ENCODE results near the gene DNAJC12.
"Not testable (repeated sequence)": the region's sequence is repeated elsewhere in the genome, so short reads cannot be mapped to it uniquely, and the experiment has no call there.

DNAJC12 gene

DNA sequence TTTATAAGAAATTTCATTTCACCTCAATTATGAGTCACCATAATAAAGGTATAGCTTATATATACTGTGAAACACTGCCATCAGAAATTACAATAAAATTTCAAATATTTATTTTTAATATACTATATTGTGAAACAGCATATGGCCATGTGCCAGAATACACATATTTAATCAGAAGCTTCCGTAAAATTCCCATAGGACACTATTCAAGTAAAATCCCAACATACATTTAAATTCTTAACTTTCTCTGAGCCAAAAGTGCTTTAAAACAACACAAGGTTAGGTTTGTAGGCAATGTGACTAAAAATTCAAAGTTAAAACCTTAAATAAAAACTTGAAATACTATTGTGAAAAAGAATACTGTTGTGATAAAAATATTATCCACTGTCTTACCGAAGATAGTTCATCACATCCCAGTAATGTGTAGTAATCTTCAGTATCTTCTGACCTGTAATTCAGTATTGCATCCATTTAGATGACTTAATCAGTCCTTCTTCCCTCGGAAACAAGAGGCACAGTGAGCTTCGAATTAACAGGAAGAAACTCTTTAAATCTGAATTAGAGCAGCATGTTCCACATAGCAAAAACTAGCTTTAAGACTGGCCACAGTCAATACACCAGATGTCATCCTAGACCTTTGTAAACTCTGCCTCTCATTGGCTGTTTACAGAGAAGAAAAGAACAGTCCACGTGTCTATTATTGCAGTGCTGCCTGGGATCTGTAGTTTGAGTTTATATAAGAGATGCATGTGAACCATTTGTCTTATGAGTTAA lies at the start of gene DNAJC12:
Gene DNAJC12 (minus strand): TSS at position 648 of the 774 bp plus-strand sequence. CDS start 177 bp downstream, at position 471.
- peak in 1 of 2 experiments; percentile 14 for DNase-seq

DNA sequence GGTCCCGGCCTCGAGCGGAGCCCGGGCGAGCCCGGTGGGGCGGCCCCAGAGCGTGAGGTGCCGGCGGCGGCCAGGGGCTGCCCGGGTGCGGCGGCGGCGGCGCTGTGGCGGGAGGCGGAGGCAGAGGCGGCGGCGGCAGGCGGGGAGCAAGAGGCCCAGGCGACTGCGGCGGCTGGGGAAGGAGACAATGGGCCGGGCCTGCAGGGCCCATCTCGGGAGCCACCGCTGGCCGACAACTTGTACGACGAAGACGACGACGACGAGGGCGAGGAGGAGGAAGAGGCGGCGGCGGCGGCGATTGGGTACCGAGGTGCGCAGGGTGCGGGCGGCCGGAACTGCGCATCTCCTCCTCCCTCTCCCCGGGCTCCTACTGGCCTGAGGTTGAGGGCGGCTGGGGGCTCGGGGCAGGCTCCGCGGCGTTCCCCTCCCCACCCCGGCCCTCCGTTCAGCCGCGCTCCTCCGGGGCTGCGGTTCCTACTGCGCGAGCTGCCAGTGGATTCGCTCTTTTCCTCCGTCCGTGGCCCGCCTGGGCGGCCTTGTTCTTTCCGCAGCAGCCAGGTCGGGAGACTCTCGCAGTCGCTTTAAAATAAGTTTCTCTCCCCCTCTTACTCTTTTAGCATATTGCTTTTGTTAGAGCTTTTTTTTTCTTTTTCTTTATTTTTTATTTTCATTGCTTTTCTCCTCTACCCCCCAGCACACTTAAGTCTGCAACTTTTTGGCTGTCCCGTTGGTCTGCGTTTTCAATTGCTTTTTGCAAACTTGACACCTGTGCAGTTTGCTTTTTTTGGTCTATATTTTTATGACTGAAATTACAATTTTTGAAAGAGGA lies 47.1 kb upstream of the DNAJC12 start:
- peak in 1 of 2 experiments; percentile 54 for DNase-seq

DNA sequence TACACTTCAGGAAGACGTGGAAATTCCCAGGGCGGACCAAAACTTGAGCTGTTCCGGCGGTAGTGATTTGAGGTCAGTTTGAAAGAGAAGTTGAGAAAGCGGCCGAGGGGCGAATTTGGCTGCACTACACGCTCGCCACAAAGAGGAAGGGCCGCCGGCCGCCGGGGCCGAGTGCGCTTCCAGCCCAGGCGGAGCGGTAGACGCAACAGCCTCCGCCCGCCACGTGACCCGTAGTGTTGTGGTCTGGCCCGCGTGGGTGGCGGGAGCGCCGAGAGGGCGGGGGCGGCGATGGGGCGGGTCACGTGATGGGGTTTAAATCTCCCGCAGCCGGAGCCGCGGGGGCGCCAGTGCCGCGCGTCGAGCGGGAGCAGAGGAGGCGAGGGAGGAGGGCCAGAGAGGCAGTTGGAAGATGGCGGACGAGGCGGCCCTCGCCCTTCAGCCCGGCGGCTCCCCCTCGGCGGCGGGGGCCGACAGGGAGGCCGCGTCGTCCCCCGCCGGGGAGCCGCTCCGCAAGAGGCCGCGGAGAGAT lies 46.4 kb upstream of the DNAJC12 start, which contains the start of gene SIRT1:
Gene SIRT1 (plus strand): TSS at position 344 of the 529 bp plus-strand sequence. CDS start 66 bp downstream, at position 410.
- peak; percentile 84 for DNase-seq

DNA sequence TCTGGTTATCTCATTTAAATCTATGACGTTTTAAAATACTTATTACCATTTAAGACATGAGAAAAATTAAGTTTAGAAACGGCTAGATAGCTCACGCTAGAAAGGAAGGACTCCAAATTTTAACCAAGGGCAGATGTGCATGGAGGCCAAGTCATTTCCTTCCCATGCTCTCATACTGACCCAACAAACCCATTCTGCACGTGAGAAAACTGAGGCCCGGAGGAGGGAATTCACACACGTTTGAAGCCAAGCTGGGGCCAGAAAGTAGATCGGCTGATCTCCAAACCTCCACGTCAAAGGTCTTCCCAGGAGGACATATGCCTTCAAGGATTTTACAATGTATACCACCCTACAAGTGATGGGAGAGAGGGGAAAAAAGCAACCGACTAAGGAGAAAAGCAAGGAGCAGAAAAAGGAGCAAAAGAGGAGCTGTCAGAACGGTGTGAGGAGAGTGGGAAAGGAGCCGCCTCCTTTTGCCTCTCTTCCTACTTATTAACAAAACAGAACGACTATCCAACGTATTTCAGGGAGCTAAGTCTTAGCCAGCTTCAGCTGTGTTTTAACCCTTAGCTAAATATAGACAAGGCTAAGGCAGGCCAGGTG lies 45.8 kb upstream of the DNAJC12 start:
- DNase-seq = no peak

DNA sequence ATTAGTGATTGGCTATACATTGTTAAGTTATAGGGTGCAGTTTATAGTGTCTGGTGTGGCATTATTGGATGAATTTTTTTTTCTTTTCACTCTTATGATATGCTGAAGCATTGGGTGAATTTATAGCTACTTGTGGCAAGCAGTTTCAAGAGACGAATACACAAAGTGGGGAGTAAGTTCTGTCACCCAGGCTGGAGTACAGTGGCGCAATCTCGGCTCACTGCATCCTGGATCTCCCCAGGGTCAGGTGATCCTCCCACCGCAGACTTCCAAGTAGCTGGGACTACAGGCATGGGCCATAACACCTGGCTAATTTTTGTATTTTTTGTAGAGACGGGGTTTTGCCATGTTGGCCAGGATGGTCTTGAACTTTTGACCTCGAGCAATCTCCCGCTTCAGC lies 40.1 kb upstream of the DNAJC12 start:
- DNase-seq = no peak

DNA sequence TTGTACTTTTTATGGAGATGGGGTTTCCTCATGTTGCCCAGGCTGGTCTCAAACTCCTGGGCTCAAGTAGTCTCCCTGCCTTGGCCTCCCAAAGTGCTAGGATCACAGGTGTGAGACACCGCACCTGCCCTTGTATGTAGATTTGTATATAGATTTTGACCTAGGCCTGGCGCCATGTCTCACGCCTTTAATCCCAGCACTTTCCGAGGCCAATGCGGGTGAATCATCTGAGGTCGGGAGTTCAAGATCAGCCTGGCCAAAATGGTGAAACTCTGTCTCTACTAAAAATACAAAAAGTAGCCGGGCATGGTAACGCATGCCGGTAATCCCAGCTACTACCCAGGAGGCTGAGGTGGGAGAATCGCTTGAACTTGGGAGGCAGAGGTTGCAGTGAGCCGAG lies 39.4 kb upstream of the DNAJC12 start:
- DNase-seq = not testable (repeated sequence)

DNA sequence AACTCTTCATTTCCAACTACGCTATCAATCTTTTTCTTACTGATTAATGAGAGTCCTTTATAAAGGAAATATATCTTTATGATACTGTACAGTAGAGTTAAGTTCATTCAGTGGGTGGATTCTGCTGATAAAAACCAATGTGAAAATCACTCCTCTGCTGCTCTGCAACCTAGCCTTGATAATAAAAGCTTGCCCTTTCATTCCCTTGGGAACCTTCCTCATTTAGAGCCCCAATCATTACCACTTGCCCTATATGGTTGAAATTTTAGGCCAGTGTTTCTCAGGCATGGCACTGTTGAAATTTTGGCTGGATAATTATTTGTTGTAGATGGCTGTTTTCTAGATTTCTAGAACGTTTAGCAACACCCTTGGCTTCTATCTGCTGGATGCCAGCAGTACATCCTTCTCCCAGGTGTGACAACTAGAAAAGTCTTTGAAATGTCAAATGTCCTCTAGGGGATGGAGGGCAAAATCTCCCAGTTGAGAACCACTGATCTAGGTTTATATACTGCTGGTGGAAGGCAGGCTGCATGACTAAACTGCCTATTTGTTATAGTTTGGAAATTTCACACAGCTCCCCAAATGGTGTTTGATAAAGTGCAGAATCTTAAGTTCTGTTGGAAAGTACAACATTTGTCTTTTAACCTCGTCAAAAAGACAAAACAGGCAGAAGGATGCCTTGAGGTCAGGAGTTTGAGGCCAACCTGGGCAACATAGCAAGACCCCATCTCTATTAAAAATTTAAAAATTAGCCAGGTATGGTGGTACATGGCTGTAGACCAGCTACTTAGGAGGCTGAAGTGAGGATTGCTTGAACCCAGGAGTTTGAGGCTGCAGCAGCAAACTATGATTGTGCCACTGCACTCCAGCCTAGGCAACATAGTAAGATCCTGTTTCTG lies 37.6 kb upstream of the DNAJC12 start:
- DNase-seq = no peak

DNA sequence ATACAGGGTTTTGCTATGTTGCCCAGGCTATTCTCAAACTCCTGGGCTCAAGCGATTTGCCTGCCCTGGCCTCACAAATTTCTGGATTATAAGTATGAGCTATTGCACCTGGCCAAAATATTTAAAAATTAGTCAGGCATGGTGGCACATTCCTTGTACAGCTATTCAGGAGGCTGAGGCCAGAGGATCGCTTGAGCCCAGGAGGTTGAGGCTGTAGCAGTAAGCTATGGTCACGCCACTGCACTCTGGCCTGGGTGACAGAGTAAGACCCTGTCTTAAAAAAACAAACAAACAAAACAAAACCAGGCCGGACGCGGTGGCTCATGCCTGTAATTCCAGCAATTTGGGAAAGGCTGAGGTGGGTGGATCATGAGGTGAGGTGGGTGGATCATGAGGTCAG lies 32.0 kb upstream of the DNAJC12 start:
- no peak for DNase-seq

DNA sequence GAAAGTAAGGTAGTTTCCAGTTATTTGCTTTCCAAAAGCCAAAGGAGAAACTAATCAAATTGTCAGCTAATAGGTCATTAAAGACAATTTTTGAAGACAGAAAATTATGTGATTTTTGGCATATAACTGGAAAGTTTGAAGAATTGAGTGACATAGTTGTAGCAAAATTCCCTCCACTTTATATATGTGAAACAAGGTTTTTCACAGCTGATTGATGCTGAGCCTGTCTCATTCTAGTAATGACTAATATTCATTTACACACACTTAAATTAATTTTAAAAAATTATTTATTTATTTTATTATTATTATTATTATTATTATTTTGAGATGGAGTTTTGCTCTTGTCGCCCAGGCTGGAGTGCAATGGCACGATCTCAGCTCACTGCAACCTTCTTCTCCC lies 30.1 kb upstream of the DNAJC12 start:
- DNase-seq = no peak

DNA sequence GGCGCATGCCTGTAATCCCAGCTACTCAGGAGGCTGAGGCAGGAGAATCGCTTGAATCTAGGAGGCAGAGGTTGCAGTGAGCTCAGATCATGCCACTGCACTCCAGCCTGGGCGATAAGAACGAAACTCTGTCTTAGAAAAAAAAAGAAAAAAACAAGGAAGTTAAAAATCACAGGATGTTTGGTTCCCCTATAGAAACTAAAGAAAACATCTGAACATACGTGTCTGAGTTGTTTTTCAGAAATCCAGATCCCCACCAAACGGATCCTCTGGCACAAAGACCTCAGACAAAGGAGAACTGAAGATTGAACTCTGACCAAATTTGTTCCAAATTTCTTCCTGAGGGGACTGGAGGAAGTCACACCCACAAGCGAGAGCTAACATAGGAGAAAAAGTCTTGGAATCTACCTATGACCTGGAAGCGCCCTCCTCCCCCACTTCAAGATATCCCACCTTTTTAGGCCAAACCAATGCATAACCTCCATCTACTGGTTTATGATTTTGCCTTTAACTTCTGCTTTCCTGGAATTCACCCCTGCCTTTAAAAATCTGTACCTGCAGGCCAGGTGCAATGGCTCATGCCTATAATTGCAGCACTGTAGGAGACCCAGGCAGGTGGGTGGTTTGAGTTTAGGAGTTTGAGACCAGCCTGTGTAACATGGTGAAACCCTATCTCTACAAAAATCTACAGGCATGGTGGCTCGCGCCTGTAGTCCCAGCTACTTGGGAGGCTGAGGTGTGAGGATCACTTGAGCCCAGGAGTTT lies 26.8 kb upstream of the DNAJC12 start:
- DNase-seq = no peak

DNA sequence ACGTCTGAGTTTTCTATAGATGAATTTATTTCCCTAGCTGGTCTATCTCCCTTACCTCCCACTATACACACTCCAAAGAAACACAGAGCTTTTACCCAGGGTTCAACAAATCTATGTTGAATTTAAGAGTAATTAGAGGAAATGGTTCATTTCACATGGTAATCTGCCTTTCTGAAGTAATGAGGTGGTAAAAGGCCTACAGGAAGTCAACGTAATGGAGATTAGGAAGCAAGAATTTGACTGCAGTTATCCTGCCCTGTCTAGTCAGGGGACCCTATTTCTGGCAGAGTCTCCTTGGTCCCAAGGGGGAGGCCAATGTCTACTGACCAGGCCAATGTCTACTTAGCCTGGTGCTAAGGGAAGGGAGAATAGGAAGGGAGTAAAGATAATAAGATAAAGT lies 25.1 kb upstream of the DNAJC12 start:
- no peak for DNase-seq

DNA sequence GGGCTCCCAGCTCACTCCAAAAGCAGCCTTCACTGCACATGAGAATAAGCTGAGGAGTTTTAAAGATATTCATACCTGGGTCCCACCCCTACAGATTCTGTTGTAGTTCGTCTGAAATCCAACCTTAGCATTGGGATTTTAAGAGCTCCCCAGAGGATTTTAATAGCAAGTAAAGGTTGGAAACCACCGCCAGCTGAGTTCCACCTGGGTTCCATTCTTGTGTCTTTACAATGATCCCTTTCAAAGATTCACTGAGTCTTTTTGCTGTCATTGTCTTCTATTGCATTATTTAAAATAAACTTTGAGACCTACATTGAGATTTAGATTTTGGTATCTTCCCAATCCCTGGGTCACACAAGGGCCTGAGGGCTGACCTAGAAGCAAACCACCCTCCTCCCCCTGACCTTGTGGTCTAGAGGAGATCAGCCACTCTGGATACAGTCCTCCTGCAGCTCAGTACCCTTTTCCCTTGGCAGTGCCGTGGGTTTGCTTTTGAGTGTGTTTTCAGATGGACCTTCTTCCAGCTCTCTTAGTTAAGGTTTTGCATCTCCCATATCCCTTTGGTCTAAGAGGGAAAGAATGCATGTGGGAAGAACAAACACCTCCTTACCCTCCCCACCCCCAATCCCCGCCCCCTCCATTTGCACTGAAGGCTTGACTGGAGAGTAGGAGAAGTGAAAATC lies 23.9 kb upstream of the DNAJC12 start:
- DNase-seq = no peak

DNA sequence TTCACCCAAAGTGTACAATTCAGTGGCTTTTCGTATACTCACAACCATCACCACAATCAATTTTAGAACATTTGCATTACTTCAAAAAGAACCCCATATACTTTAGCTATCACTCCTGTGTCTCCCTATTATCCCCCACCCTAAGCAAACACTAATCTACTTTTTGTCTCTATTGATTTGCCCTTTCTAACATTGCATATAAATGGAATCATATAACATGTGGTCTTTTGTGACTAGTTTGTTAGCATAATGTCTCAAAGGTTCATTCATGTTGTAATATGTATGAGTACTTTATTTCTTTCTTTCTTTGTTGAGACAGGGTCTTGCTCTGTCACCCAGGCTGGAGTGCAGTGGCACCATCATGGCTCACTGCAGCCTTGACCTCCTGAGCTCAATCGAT lies 21.0 kb upstream of the DNAJC12 start:
- DNase-seq = no peak

DNA sequence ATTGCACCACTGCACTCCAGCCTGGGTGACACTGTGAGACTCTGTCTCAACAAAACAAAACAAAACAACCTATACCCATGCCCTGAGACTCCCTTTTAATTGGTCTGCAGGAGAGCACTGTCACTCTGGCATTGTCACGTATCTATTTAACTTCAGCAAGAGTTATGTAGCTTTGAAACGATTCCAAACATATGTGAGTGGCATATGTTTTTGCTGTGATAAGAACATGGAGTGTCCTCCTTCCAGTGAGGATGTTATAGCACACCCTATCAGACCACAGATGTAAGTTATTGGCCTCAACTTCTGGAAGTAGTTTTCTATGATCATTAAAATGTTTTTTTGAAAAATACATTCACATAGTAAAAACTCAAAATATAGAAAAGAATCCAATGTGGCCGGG lies 15.5 kb upstream of the DNAJC12 start:
- no peak for DNase-seq

DNA sequence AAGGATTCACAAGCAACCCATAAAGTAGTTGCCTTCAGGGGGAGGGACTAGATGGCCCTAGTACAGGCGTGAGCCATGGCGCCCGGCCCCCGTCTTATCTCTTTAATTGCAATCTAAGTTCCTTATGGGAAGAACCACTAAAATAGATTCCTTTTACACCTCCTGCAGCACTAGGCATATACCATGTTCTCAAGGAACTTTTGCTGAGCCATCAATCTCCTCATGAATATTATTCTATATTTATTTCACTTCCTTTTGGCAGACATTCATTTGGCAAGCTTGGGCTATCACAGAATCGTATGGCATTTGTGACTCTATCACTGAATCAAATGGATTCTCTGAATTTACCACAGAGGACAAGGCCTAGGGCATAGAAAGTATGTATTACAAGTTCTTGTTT lies 14.8 kb upstream of the DNAJC12 start:
- DNase-seq = no peak

DNA sequence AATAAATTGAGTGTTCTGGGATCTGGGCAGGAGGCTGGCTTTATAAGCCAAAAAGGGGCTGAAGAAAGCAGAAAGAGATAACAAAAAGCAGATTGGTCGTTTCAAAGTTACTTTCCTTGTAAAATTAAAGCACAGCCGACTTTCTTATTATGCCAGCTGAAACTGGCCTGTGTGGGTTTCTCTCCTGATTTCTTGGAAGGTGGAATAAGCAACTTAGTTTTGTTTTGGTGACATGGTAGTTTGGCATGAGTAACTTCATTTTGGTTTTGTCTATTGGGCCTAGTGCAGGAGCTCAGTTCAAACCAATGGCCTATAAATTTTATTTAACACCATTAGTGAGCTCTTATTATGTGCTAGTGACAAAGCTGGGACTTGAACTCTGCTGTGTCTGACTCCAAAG lies 13.2 kb upstream of the DNAJC12 start:
- DNase-seq = no peak

DNA sequence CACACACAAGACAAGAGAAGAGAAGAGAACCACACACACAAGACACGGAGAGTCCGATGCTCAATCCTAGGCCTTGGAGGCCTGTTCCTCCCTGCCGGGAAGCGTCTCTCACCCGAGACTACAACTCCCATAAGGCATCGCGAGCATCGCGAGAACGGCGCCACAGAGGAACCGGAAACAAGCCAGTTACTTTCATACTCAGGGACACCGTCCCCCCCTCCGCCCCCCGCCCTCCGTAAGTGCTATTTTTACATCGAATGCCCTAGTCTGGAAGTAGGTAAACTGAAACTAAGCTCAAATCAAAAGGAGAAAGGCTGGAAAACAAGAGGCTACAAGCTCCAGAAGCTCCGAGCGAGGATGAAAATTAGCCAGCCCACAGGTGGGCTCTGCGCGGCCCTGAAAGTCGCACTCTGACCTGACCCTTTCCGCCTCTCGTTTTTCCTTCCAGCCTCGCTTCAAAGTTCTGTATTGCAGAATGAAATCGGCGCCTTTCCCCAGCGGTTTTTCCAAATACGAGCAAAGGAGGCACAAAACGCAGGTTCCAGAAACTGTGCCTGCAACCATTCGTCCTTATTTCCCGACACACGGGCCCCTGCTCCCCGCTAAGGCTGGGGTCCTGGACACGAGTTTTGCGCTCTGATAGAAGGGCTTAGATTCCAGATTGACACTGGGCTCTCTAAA lies 11.5 kb upstream of the DNAJC12 start:
- peak; percentile 48 to 87 for DNase-seq

DNA sequence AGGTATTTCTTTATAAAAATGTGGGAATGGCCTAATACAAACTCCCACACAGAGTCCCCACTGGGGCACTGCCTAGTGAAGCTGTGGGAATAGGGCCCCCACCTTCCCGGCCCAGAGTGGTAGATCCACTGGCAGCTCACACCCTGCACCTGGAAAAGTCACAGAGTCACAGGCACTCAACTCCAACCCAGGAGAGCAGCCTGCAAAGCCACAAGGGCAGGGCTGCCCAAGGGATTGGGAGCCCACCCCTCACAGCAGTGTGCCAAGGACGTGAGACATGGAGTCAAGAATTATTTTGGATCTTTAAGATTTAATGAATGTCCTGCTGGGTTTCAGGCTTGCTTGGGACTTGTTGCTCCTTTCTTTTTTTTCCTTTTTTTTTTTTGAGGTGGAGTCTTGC lies 5.3 kb upstream of the DNAJC12 start:
- no peak for DNase-seq

DNA sequence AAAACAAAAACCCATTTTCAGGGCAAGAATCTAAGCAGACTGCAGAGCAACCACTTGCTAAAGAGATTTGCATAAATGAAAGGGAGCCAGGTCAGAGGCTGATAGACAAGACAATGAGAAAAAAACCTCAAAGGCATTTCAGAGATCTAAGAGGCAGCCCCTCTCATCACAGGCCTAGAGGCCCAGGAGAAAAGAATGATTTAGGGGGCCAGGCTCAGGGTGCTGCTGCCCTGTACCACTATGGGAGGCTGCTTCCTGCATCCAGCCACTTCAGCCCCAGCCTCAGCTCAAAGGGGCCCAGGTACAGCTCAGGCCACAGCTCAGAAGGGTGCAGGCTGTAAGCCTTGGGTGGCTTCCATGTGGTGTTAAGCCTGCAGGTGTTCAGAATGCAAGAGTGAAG lies 3.7 kb upstream of the DNAJC12 start:
- DNase-seq = no peak

DNA sequence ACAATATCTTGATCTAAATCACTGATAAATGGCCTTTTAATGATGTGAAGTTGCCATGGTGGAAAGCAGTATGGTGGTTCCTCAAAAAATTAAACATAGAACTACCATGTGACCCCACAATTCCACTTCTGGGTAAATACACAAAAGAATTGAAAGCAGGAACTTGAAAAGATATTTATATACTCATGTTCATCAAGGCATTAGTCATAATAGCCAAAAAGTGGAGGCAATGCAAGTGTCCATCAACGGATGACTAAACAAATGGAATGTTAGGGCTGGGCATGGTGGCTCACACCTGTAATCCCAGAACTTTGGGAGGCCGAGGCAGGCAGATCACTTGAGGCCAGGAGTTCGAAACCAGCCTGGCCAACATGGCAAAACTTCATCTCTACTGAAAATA lies 2.0 kb upstream of the DNAJC12 start:
- DNase-seq = no peak
